T-helper 1 cell treated with Interleukin-12 subunit alpha and Interleukin-12 subunit beta and Interleukin-4 antibody, amounts not matched to agents 30 μg/mL and 1 μg/mL, for 36 hours (primary cell): ENCODE measurements around the gene EPOP.
"Not testable (repeated sequence)": the region's sequence is repeated elsewhere in the genome, so short reads cannot be mapped to it uniquely, and the experiment has no call there.

Experiments used
- H3K27ac Mint-ChIP-seq: one replicate; pipeline ENCODE4 v1.8.0; 2021; ENCODE audit warnings: mild to moderate bottlenecking, mixed read lengths
- H3K27me3 Mint-ChIP-seq: one replicate; pipeline ENCODE4 v1.8.0; 2021; ENCODE audit warnings: low read depth, mixed read lengths
- H3K36me3 Mint-ChIP-seq: one replicate; pipeline ENCODE4 v1.8.0; 2021; ENCODE audit warnings: low read depth, mixed read lengths
- H3K4me1 Mint-ChIP-seq: one replicate; pipeline ENCODE4 v1.8.0; 2021; ENCODE audit warnings: low read depth, mixed read lengths
- H3K4me3 Mint-ChIP-seq: one replicate; pipeline ENCODE4 v1.8.0; 2021; ENCODE audit warnings: mild to moderate bottlenecking, moderate library complexity, mixed read lengths
- H3K9me3 Mint-ChIP-seq: one replicate; pipeline ENCODE4 v1.8.0; 2021; ENCODE audit warnings: mixed read lengths

EPOP gene

GRCh38 chr17:38656959-38657823 lies 17.6 kb downstream of the EPOP start:
- Mint-ChIP-seq H3K27me3 (peaks cover 17% of the 10 kb centered on the region), H3K4me3 (no peak overlapping the region), H3K27ac (no peak overlapping the region), H3K9me3 (no peaks in the 10 kb centered on the region), H3K36me3 (no peaks in the 10 kb centered on the region), H3K4me1 (peaks cover 12% of the 10 kb centered on the region)

DNA sequence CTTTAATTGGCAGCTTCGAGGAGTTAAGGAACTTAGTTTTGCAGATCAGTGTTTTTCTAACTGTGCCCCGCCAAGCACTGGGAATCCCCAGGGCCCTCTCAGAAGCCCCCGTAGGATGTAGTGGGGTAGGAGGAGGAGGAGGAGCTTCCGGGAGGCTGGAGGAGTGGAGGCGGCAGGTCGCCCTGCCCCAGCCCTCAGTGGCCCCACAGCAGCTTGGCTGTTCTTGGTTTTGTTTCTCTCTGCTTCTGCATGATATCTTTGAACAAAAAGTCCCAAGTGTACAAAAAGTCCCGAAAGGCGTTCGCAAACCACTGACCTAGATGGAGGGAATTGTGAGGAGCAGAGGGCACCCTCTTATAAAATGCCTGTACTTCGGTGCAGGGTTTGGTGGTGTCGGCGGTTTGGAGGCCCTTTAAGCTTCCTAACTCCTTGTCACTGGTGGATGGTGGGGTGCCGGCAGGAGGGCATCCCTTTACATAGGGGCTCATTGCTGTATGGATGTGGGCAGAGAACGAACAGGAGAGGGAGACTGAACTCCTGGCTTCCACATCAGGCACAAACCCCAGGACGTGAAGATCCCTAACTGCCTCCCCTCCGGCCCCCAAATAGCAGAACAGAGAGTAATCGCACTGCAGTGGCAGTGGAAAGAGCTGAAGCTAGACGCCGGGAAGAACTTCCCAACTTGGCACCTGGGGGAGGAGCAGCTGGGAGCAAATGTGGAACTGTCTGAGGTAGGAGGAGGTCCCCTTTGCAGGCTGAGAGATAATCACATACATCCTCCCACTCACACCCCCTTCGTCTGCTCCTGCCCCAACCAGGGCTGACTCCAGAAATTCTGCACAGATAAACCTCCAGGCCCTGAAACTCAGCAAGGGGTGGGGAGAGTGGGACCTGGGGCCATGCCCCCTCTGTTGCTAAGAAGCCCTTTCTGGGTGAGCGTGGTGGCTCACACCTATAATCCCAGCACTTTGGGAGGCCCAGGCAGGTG lies 20.1 kb downstream of the EPOP start:
- no peak overlapping the region for H3K27ac Mint-ChIP-seq
- no peaks in the 10 kb centered on the region for H3K9me3 Mint-ChIP-seq
- peaks cover 12% of the 10 kb centered on the region for H3K4me1 Mint-ChIP-seq
- H3K27me3 Mint-ChIP-seq, result peaks cover 24% of the 10 kb centered on the region
- H3K36me3 Mint-ChIP-seq, result no peaks in the 10 kb centered on the region
- no peak overlapping the region for H3K4me3 Mint-ChIP-seq

DNA sequence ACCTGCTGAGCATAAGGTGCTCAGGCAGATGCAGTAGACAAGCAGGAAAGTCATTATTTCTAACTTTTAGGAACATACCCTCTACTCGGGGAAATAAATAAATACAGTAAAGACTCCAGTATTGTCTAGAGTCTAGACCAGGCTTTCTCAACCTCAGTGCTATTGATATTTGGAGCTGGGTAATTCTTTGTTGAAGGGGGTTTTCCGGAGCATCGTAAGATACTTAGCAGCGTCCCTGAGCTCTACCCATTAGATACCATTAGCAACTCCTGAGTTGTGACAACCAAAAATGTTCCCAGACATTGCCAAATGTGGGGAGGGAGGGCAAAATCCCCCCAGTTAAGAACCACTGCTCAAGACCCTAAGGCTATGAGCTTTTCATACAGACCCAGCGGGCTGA lies 21.1 kb downstream of the EPOP start:
- no peak overlapping the region for H3K4me3 Mint-ChIP-seq
- H3K4me1 Mint-ChIP-seq, result peaks cover 12% of the 10 kb centered on the region
- H3K27me3 Mint-ChIP-seq, result peaks cover 23% of the 10 kb centered on the region
- H3K9me3 Mint-ChIP-seq, result no peaks in the 10 kb centered on the region
- H3K27ac Mint-ChIP-seq, result no peak overlapping the region
- H3K36me3 Mint-ChIP-seq, result no peaks in the 10 kb centered on the region

GRCh38 chr17:38653230-38653629 lies 21.5 kb downstream of the EPOP start:
- Mint-ChIP-seq H3K4me3 (no peak overlapping the region), H3K4me1 (peaks cover 8% of the 10 kb centered on the region), H3K9me3 (no peaks in the 10 kb centered on the region), H3K27ac (no peak overlapping the region), H3K27me3 (peaks cover 19% of the 10 kb centered on the region), H3K36me3 (no peaks in the 10 kb centered on the region)

DNA sequence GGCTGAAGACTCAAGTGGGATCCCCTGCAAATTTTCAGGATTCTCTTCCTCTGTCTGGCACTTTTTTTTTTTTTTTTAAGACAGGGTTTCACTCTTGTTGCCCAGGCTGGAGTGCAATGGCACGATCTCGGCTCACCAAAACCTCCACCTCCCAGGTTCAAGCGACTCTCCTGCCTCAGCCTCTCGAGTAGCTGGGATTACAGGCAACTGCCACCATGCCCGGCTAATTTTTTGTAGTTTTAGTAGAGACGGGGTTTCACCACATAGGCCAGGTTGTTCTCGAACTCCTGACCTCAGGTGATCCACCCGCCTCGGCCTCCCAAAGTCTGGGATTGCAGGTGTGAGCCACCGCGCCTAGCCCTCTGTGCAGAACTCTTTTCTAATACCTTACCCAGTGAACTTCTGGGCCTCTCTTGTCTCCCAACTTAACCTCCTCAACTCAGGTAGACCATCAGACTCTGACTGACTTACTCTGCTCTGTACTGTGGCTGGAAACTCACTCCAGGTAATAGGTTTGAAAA lies 24.0 kb downstream of the EPOP start:
- H3K27ac Mint-ChIP-seq, H3K4me1 Mint-ChIP-seq: not testable (repeated sequence)
- H3K27me3 Mint-ChIP-seq, result peaks cover 22% of the 10 kb centered on the region

DNA sequence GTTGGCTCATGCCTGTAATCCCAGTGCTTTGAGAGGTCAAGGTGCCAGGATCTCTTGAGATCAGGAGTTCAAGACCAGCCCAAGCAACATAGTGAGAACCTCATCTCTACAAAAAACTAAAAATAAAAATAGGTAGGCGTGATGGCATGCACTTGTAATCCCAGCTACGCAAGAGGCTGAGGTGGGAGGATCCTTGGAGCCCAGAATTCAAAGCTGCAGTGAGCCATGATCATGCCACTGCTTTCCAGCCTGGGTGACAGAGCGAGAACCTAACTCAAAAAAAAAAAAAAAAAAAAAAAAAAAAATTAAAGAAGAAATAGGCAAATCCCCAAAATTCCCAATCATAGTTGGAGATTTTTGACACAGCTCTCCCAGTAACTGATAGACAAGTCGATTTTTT lies 36.8 kb downstream of the EPOP start:
- peaks cover 21% of the 10 kb centered on the region for H3K27me3 Mint-ChIP-seq
- no peaks in the 10 kb centered on the region for H3K9me3 Mint-ChIP-seq
- no peak overlapping the region for H3K4me3 Mint-ChIP-seq
- no peaks in the 10 kb centered on the region for H3K36me3 Mint-ChIP-seq
- H3K4me1 Mint-ChIP-seq, result no peaks in the 10 kb centered on the region
- H3K27ac Mint-ChIP-seq, result no peak overlapping the region

More for the DNA sequence above, 24.0 kb downstream of the EPOP start:
- H3K4me3 Mint-ChIP-seq, H3K9me3 Mint-ChIP-seq, H3K36me3 Mint-ChIP-seq: not testable (repeated sequence)

DNA sequence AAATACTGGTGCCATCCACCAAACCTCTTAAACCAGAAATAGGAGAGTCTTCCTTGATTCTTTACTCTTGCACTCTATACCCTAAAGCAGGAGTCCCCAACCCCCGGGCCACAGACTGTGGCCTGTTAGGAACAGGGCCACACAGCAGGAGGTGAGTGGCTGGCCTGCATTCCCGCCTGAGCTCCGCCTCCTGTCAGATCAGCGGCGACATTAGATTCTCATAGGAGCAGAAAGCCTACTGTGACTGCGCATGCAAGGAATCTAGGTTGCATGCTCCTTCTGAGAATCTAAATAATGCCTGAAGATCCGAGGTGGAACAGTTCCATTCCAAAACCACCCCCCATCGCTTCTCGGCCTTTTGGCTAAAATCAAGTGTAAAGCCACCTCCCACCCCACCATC lies 38.7 kb downstream of the EPOP start:
- H3K27me3 Mint-ChIP-seq, result peaks cover 19% of the 10 kb centered on the region

GRCh38 chr17:38632334-38632733 lies 42.4 kb downstream of the EPOP start:
- H3K4me1 Mint-ChIP-seq, result no peaks in the 10 kb centered on the region
- H3K27me3 Mint-ChIP-seq, result peaks cover 9% of the 10 kb centered on the region
- H3K9me3 Mint-ChIP-seq, result no peaks in the 10 kb centered on the region
- H3K36me3 Mint-ChIP-seq, result no peaks in the 10 kb centered on the region
- H3K4me3 Mint-ChIP-seq, result no peak overlapping the region
- H3K27ac Mint-ChIP-seq, result no peak overlapping the region

More for the DNA sequence above, 38.7 kb downstream of the EPOP start:
- Mint-ChIP-seq H3K36me3 (no peaks in the 10 kb centered on the region), H3K27ac (no peak overlapping the region), H3K9me3 (no peaks in the 10 kb centered on the region), H3K4me1 (no peaks in the 10 kb centered on the region), H3K4me3 (no peak overlapping the region)

- peaks cover 17% of the 10 kb centered on the region for H3K27me3 Mint-ChIP-seq
- no peaks in the 10 kb centered on the region for H3K36me3 Mint-ChIP-seq
- H3K4me1 Mint-ChIP-seq, result peaks cover 4% of the 10 kb centered on the region
Measured at GRCh38 chr17:38628441-38628840, 46.3 kb downstream of the EPOP start.

GRCh38 chr17:38627957-38628356 lies 46.8 kb downstream of the EPOP start:
- H3K4me1 Mint-ChIP-seq, result peaks cover 4% of the 10 kb centered on the region
- H3K36me3 Mint-ChIP-seq, result no peaks in the 10 kb centered on the region
- no peaks in the 10 kb centered on the region for H3K9me3 Mint-ChIP-seq
- H3K4me3 Mint-ChIP-seq, result no peak overlapping the region
- H3K27me3 Mint-ChIP-seq, result peaks cover 17% of the 10 kb centered on the region
- no peak overlapping the region for H3K27ac Mint-ChIP-seq

More at GRCh38 chr17:38628441-38628840, 46.3 kb downstream of the EPOP start:
- Mint-ChIP-seq H3K9me3 (no peaks in the 10 kb centered on the region), H3K27ac (no peak overlapping the region), H3K4me3 (no peak overlapping the region)

GRCh38 chr17:38626606-38627226 lies 48.0 kb downstream of the EPOP start:
- not testable (repeated sequence) for H3K9me3 Mint-ChIP-seq, H3K27ac Mint-ChIP-seq, H3K36me3 Mint-ChIP-seq, H3K4me3 Mint-ChIP-seq, H3K4me1 Mint-ChIP-seq
- H3K27me3 Mint-ChIP-seq, result peaks cover 24% of the 10 kb centered on the region

DNA sequence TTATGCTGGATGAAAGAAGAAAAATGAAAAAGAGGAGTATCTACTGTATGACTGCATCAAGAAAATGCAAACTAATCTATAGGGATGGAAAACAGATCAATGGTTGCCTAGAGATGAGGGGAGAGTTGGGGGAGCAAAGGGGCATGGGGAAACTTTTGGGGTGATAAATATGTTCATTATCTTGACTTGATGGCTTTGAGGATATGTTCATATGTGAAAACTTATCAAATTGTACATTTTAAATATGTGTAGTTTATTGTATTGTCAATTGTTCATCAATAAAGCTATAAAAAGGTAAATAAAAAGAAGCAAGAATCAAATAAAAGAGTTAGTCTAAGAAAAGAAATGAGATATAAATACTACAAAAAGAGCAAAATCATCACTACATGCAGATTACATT lies 49.3 kb downstream of the EPOP start:
- peaks cover 4% of the 10 kb centered on the region for H3K4me1 Mint-ChIP-seq
- no peak overlapping the region for H3K27ac Mint-ChIP-seq
- no peak overlapping the region for H3K4me3 Mint-ChIP-seq
- no peaks in the 10 kb centered on the region for H3K36me3 Mint-ChIP-seq
- H3K27me3 Mint-ChIP-seq, result peaks cover 24% of the 10 kb centered on the region
- no peaks in the 10 kb centered on the region for H3K9me3 Mint-ChIP-seq

- not testable (repeated sequence) for H3K4me3 Mint-ChIP-seq, H3K4me1 Mint-ChIP-seq, H3K36me3 Mint-ChIP-seq, H3K9me3 Mint-ChIP-seq, H3K27ac Mint-ChIP-seq
- H3K27me3 Mint-ChIP-seq, result peaks cover 24% of the 10 kb centered on the region
Measured at GRCh38 chr17:38624782-38625355, 49.9 kb downstream of the EPOP start.
